Osteoblast (primary cell): ENCODE results near the gene SMIM14. TPM values are rescaled to one million over a fixed set of nuclear protein-coding genes. Genes with fewer than 3 reads are reported as not detected.
"Not testable (repeated sequence)": the region's sequence is repeated elsewhere in the genome, so short reads cannot be mapped to it uniquely, and the experiment has no call there.

Experiments
- DNase-seq: peaks from one replicate; pipeline ENCODE4 v3.0.0; 2011; ENCODE audit warnings: low spot score, mixed read lengths; ENCODE audit not compliant: insufficient read length; ENCODE audit errors: missing footprints
- H2AFZ ChIP-seq: 2 replicates; pipeline ENCODE4 v1.6.0; 2011; ENCODE audit warnings: mild to moderate bottlenecking, low read length
- H3K27ac ChIP-seq: 2 replicates; pipeline ENCODE4 v1.5.1; 2011; ENCODE audit warnings: mild to moderate bottlenecking, low read depth, low read length, moderate library complexity
- H3K27me3 ChIP-seq: 2 replicates; pipeline ENCODE4 v1.6.0; 2012; ENCODE audit warnings: mild to moderate bottlenecking, control low read depth, inconsistent platforms, low read length, moderate library complexity; ENCODE audit not compliant: insufficient read depth
- H3K36me3 ChIP-seq: 2 replicates; pipeline ENCODE4 v1.5.1; 2011; ENCODE audit warnings: mild to moderate bottlenecking, low read length, control low read depth, moderate library complexity; ENCODE audit not compliant: insufficient read depth
- H3K4me1 ChIP-seq: 2 replicates; pipeline ENCODE4 v1.5.1; 2011; ENCODE audit warnings: mild to moderate bottlenecking, low read length, control low read depth, moderate library complexity; ENCODE audit not compliant: insufficient read depth
- H3K4me2 ChIP-seq: 2 replicates; pipeline ENCODE4 v1.6.0; 2011; ENCODE audit warnings: mild to moderate bottlenecking, low read length; ENCODE audit not compliant: insufficient read depth
- H3K4me3 ChIP-seq: fragments of 200-600 bp; sonication (generic); 3 replicates; pipeline ENCODE4 v1.5.1; 2012; ENCODE audit warnings: mild to moderate bottlenecking, low read length, inconsistent platforms; ENCODE audit not compliant: insufficient read depth
- H3K79me2 ChIP-seq: 2 replicates; pipeline ENCODE4 v1.6.0; 2012; ENCODE audit warnings: mild to moderate bottlenecking, low read length, control low read depth, inconsistent platforms; ENCODE audit not compliant: insufficient read depth
- H3K9me3 ChIP-seq: 2 replicates; pipeline ENCODE4 v1.5.1; 2011; ENCODE audit warnings: low read depth, low read length, control low read depth
- H4K20me1 ChIP-seq: 2 replicates; pipeline ENCODE4 v1.6.0; 2012; ENCODE audit warnings: mild to moderate bottlenecking, low read length, control low read depth; ENCODE audit not compliant: insufficient read depth
- total RNA-seq: library from RNA; depleted of rRNA; stranded (reverse); fragments of >200 nt; gene quantifications from 2 replicates; pipeline ENCODE4 v1.2.3, GENCODE V29; 2012
- TF ChIP-seq, protein P1 (sequence below): IDR thresholded peaks from 2 replicates; pipeline ENCODE4 v1.5.1; 2011; ENCODE audit warnings: mild to moderate bottlenecking, low read depth, low read length, moderate library complexity; ENCODE audit errors: extremely low read depth

Gene SMIM14
- total RNA-seq, 1 donor: 61.5 TPM

DNA sequence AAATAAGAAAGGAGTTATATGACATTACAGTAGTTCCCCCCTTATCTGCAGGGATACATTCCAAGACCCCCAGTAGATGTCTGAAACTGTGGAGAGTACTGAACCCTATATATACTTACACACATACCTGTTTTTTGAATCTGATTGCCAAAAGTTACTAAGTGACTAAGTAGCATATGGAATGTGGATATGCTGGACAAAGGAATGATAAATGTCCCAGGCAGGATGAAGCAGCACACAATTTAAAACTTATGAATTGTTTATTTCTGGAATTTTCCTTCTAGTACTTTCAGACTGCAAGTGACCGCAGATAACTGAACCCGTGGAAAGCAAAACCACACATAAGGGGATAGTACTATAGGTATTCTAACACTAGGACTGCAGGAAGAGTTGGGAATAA, 134.1 kb downstream of the SMIM14 start:
- DNase-seq: no peak
- Histone ChIP-seq H4K20me1 (no peaks in the 10 kb centered on the region), H2AFZ (no peak overlapping the region), H3K9me3 (no peaks in the 10 kb centered on the region), H3K4me1 (peaks cover 24% of the 10 kb centered on the region), H3K27me3 (no peaks in the 10 kb centered on the region), H3K36me3 (peaks cover 82% of the 10 kb centered on the region), H3K4me3 (no peak overlapping the region), H3K4me2 (no peak overlapping the region), H3K27ac (peak overlapping the region; percentile 46), H3K79me2 (peaks cover 13% of the 10 kb centered on the region)
- TF ChIP-seq, protein P1, sequence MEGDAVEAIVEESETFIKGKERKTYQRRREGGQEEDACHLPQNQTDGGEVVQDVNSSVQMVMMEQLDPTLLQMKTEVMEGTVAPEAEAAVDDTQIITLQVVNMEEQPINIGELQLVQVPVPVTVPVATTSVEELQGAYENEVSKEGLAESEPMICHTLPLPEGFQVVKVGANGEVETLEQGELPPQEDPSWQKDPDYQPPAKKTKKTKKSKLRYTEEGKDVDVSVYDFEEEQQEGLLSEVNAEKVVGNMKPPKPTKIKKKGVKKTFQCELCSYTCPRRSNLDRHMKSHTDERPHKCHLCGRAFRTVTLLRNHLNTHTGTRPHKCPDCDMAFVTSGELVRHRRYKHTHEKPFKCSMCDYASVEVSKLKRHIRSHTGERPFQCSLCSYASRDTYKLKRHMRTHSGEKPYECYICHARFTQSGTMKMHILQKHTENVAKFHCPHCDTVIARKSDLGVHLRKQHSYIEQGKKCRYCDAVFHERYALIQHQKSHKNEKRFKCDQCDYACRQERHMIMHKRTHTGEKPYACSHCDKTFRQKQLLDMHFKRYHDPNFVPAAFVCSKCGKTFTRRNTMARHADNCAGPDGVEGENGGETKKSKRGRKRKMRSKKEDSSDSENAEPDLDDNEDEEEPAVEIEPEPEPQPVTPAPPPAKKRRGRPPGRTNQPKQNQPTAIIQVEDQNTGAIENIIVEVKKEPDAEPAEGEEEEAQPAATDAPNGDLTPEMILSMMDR: no peak

DNA sequence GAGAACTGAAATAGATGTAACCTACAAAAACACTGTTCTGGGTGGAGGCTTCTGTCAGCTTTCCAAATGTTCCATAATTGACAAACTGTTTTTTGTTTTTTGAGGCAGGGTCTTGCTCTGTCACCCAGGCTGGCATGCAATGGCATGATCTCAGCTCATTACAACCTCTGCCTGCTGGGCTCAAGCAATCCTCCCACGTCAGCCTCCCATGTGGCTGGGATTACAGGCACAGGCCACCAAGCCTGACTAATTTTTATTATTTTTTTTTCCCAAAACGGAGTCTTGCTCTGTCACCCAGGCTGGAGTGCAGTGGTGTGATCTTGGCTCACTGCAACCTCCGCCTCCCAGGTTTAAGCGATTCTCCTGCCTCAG, 136.0 kb downstream of the SMIM14 start:
- Histone ChIP-seq H3K36me3 (peaks cover 83% of the 10 kb centered on the region), H3K4me2 (peak overlapping the region; percentile 66), H3K4me1 (peaks cover 29% of the 10 kb centered on the region), H3K27ac (peak overlapping the region; percentile 100)
- H4K20me1 ChIP-seq, H2AFZ ChIP-seq, H3K27me3 ChIP-seq, H3K4me3 ChIP-seq, DNase-seq, H3K9me3 ChIP-seq, H3K79me2 ChIP-seq: not testable (repeated sequence)

DNA sequence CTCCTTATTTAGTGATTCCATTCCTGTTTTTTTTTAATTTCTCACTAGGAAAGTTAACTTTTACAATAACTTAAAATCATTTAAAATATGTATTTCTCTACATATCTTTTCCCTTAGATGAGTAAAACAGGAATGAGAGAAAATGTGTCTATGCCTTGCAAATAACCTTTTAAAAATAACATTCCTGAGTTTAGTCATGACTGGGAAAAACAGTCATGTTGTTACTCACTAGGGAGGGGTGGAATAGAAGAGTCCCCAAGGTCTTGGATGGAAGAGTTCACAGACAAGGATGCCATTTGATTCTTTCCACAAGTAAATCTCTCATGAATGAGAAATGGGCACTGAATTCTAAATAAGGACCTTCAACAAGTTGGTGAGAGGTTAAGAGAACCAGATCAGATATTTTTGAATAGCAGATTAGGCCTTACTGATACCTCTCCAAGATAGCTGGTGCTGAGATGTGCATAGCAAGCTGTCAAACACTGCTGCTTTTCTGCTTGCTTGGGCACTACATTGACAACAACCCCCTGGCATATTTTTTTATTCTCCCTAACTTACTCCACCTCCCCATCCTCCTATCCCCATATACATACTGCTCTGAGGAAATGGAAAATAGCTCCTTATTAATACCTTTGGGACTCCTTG, 136.5 kb downstream of the SMIM14 start:
- H3K4me1 ChIP-seq: peaks cover 29% of the 10 kb centered on the region
- DNase-seq: peak; percentile 88
- H3K79me2 ChIP-seq: peaks cover 5% of the 10 kb centered on the region
- no peak overlapping the region for H3K4me3 ChIP-seq
- no peaks in the 10 kb centered on the region for H3K9me3 ChIP-seq
- peak overlapping the region; percentile 71 for H3K4me2 ChIP-seq
- H3K27ac ChIP-seq: peak overlapping the region; percentile 100
- TF ChIP-seq, protein P1: no peak
- no peak overlapping the region for H2AFZ ChIP-seq
- peaks cover 79% of the 10 kb centered on the region for H3K36me3 ChIP-seq
- no peaks in the 10 kb centered on the region for H3K27me3 ChIP-seq
- H4K20me1 ChIP-seq: no peaks in the 10 kb centered on the region

DNA sequence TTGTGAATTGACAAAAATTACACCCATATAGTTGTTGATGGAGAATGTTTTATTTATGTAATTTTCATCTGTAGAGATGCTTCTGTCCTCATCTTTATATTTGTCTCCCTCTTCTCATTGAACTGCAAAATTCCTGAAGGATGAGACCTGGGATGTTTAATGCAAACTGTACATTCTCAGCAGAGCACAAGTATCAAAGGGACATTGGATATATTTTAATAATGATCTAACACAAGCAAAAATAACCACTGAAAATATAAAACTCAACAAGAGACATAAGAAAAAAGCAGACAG, 140.0 kb downstream of the SMIM14 start:
- Histone ChIP-seq H3K27me3 (no peaks in the 10 kb centered on the region), H2AFZ (no peak overlapping the region), H4K20me1 (no peaks in the 10 kb centered on the region), H3K4me3 (no peak overlapping the region), H3K79me2 (peaks cover 2% of the 10 kb centered on the region), H3K4me1 (peaks cover 32% of the 10 kb centered on the region), H3K4me2 (no peak overlapping the region), H3K27ac (no peak overlapping the region), H3K36me3 (peaks cover 46% of the 10 kb centered on the region), H3K9me3 (no peaks in the 10 kb centered on the region)
- no peak for DNase-seq
- TF ChIP-seq, protein P1: no peak
